ENCODE data around the gene CCT3.
A peak's percentile ranks its signal among the peaks of the same experiment; 100 is the strongest.
"Not testable (repeated sequence)": the region's sequence is repeated elsewhere in the genome, so short reads cannot be mapped to it uniquely, and the experiment has no call there.

CCT3 gene

DNA sequence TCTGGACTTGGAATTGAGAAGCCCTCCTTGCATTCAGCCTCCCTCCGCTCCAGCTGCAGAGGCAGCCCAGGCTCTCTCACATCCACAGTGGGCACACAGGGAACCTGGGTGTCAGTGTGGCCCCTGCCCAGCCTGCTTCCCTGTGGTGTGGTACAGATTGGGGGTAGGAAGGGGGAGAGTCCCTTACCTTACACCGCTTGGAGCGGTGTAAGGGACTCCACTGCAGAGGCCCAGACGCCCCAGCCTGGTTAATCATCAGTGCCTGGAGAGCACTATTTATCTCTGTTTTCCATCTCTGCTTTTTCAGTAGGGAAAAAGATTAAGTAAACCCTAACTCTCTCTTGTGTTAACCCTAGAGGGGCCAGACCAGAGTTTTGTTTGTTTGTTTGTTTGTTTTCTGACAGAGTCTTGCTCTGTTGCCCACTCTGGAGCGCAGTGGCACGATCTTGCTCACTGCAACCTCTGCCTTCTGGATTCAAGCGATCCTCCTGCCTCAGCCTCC, 30.1 kb upstream of the CCT3 start:
- no peak for DNase-seq

GRCh38 chr1:156367383-156368156, 29.5 kb upstream of the CCT3 start:
- no peak for DNase-seq

GRCh38 chr1:156366378-156367166, 28.5 kb upstream of the CCT3 start:
- no peak for DNase-seq

DNA sequence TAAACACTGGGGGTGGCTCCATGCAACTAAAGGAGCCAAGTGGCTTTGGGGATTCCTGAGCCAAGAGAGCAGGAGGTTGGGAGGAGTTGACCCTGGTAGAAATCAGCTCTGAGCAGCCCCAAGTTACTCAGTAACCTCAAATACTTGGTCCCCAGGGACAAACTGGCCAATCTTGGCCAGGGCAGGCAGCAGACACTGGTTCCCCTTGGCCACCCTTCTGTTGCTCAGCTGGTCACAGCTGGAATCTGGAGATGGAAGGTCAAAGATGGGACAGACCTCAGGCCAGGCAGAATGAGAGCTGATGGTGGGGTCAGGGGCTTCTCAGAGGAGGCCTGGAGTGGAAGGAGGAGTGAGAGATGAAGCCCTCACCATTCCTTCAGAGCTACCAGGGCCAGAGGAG, 27.7 kb upstream of the CCT3 start:
- DNase-seq: no peak

DNA sequence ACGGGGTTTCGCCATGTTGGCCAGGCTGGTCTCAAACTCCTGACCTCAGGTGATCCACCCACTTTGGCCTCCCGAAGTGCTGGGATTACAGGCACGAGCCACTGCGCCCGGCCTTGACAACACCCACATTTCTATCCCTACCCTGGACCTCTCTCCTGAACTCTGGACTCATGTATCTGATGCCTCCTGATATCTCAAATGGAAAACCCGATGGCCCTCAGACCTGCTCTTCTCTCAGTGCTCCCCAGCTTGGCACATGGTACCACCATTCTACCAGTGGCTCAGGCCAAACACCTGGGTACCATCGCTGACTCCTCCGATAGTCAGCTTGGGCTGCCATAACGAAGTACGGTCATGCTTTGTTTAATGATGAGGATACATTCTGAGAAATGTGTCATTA, 22.4 kb upstream of the CCT3 start:
- no peak for DNase-seq

DNA sequence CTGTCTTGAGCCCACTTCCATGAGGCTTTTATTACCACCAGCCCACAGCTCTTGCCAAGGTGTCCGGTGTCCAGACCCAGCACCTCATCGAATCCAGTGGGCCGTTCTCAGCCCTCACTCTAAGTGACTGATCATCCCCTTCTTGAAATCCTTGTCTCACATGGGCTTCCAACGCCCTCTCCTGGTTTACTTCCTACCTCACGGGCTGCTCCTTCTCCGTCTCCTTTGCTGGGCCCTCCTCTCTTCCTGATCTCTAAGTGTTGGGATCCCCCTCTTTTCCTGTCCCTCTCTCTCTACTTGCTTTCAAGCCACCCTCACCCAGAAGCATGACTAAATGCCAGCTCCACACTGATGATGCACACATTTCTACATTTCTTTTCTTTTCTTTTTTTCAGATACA, 21.9 kb upstream of the CCT3 start:
- DNase-seq: no peak

GRCh38 chr1:156359249-156359648, 21.2 kb upstream of the CCT3 start:
- DNase-seq: no peak

DNA sequence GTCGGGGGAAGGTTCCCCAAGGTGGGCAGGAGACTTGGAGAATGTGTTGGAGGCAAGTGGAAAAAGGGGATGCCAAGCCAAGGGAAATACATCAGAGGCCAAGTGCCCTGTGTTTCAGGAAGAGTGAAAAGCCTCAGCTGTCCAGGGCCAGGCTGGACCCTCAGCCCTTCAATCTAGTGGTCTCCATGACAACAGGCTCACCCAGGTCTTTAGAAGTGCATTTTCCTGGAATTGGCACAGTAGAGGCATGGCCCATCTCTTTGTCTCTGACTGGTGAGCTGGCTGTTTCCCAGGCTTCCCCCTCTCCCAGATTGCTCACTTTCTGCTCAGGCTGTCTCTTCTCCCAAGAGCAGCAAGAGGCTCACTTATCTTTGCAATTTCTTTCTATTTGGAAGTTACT, 20.5 kb upstream of the CCT3 start:
- no peak for DNase-seq

GRCh38 chr1:156357977-156358376, 19.9 kb upstream of the CCT3 start:
- DNase-seq: no peak

GRCh38 chr1:156356875-156357534, 18.9 kb upstream of the CCT3 start:
- DNase-seq: peak; percentile 45

- DNase-seq: no peak
Observed at GRCh38 chr1:156356262-156356874, 18.3 kb upstream of the CCT3 start.

GRCh38 chr1:156352481-156352880, 14.4 kb upstream of the CCT3 start:
- DNase-seq: not testable (repeated sequence)

- no peak for DNase-seq
Observed at GRCh38 chr1:156347331-156347730, 9.2 kb upstream of the CCT3 start.

DNA sequence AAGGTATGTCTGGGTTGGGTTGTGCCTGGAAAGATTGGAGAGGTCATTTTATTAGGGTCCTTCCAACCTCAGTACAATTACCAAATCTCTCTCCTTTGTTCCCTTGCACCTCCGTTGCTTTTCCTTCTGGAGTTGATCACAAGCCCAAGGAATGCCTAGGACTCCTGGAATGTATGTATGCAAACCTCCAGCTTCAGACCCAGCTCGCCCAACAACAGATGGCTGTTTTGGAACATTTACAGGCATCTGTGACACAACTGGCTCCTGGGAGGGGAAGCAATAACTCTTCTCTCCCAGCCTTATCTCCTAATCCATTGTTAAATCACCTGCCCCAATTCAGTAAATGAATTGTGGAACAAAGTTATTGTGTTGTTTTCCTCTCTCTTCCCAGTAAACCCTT, 8.5 kb upstream of the CCT3 start:
- DNase-seq: no peak

- not testable (repeated sequence) for DNase-seq
Observed at GRCh38 chr1:156346035-156346434, 7.9 kb upstream of the CCT3 start.

GRCh38 chr1:156344409-156344808, 6.3 kb upstream of the CCT3 start:
- no peak for DNase-seq

GRCh38 chr1:156342166-156342955, 4.3 kb upstream of the CCT3 start:
- no peak for DNase-seq

GRCh38 chr1:156337888-156338179, 258 bp downstream of the CCT3 start:
- no peak for DNase-seq

GRCh38 chr1:156337052-156337887, 822 bp downstream of the CCT3 start:
- no peak for DNase-seq

GRCh38 chr1:156336242-156336641, 1.9 kb downstream of the CCT3 start:
- no peak for DNase-seq

GRCh38 chr1:156323179-156323578, 14.9 kb downstream of the CCT3 start:
- DNase-seq: not testable (repeated sequence)

- DNase-seq: no peak
Observed at GRCh38 chr1:156320560-156320959, 17.5 kb downstream of the CCT3 start.

Data from SHP77 treated with DMSO at 0.1 percent for 48 hours (cell line).